Liver (tissue), 9 donors: ENCODE measurements around the gene ELK4. TPM values are rescaled to one million over a fixed set of nuclear protein-coding genes. Genes with fewer than 3 reads are reported as not detected.

Experiments used
- DNase-seq: peaks from one replicate; pipeline ENCODE4 v3.0.0-alpha.2; 2017; ENCODE audit warnings: low spot score
- H3K27ac ChIP-seq, 2 donors: one replicate each; pipeline ENCODE4 v1.7.0; 2013; ENCODE audit warnings: inconsistent platforms in 2 of 2, low read length in 2 of 2, control low read depth in 1 of 2, low read depth in 1 of 2, mild to moderate bottlenecking in 1 of 2
- H3K27me3 ChIP-seq, 4 donors: one replicate each; pipeline versions ENCODE4 v1.6.1 to v1.7.0; 2013; ENCODE audit warnings: low read length in 3 of 4, inconsistent platforms in 1 of 4, mild to moderate bottlenecking in 1 of 4, moderate library complexity in 1 of 4; ENCODE audit not compliant: control insufficient read depth in 4 of 4, insufficient read depth in 4 of 4
- H3K36me3 ChIP-seq, 4 donors: one replicate each; pipeline versions ENCODE4 v1.6.1 to v1.7.0; 2013; ENCODE audit warnings: low read length in 3 of 4, mild to moderate bottlenecking in 3 of 4, low read depth in 1 of 4, moderate library complexity in 1 of 4; ENCODE audit not compliant: control insufficient read depth in 4 of 4, insufficient read depth in 3 of 4
- H3K4me1 ChIP-seq, 4 donors: one replicate each; pipeline versions ENCODE4 v1.6.1 to v1.7.0; 2013; ENCODE audit warnings: low read length in 3 of 4, mild to moderate bottlenecking in 3 of 4, moderate library complexity in 1 of 4; ENCODE audit not compliant: control insufficient read depth in 4 of 4, insufficient read depth in 4 of 4
- H3K4me3 ChIP-seq, 3 donors: one replicate each; pipeline versions ENCODE4 v1.6.1 to v1.7.0; 2013; ENCODE audit warnings: low read length in 3 of 3, control low read depth in 1 of 3, low read depth in 1 of 3, mild to moderate bottlenecking in 1 of 3
- H3K9ac ChIP-seq, 2 donors: one replicate each; pipeline ENCODE4 v1.7.0; 2013; ENCODE audit warnings: low read length in 2 of 2, mild to moderate bottlenecking in 2 of 2, moderate library complexity in 2 of 2, control low read depth in 1 of 2, low read depth in 1 of 2
- H3K9me3 ChIP-seq, 4 donors: one replicate each; pipeline versions ENCODE4 v1.6.1 to v1.7.0; 2013; ENCODE audit warnings: low read length in 3 of 4; ENCODE audit not compliant: control insufficient read depth in 4 of 4
- EGR1 ChIP-seq, 2 donors: IDR thresholded peaks; 2 replicates each; pipeline ENCODE4 v1.6.1; 2016 to 2018; ENCODE audit warnings: antibody characterized with exemption in 2 of 2, low read depth in 2 of 2
- GABPA ChIP-seq, 2 donors: IDR thresholded peaks in 1 of 2; conservative IDR thresholded peaks in 1 of 2; 2 replicates each; pipeline ENCODE4 v1.6.1; 2016; ENCODE audit warnings: antibody characterized with exemption in 2 of 2, mild to moderate bottlenecking in 1 of 2, moderate library complexity in 1 of 2
- HNF4G ChIP-seq: IDR thresholded peaks from 2 replicates; pipeline ENCODE4 v1.6.1; 2016; ENCODE audit warnings: antibody characterized with exemption
- JUND ChIP-seq, 2 donors: IDR thresholded peaks; 2 replicates each; pipeline ENCODE4 v1.6.1; 2016; ENCODE audit warnings: antibody characterized with exemption in 2 of 2
- NR2F2 ChIP-seq: IDR thresholded peaks from 2 replicates; pipeline ENCODE4 v1.6.1; 2016; ENCODE audit warnings: antibody characterized with exemption
- RAD21 ChIP-seq, 2 donors: IDR thresholded peaks; 2 replicates each; pipeline ENCODE4 v1.6.1; 2016; ENCODE audit warnings: antibody characterized with exemption in 2 of 2, mild to moderate bottlenecking in 2 of 2
- RXRA ChIP-seq, 2 donors: IDR thresholded peaks; 2 replicates each; pipeline ENCODE4 v1.6.1; 2017 to 2018; ENCODE audit warnings: antibody characterized with exemption in 2 of 2, mild to moderate bottlenecking in 1 of 2
- SP1 ChIP-seq: IDR thresholded peaks from 2 replicates; pipeline ENCODE4 v1.6.1; 2018; ENCODE audit warnings: antibody characterized with exemption, mild to moderate bottlenecking
- TAF1 ChIP-seq: conservative IDR thresholded peaks from 2 replicates; pipeline ENCODE4 v1.6.1; 2016; ENCODE audit warnings: antibody characterized with exemption, mild to moderate bottlenecking
- YY1 ChIP-seq: IDR thresholded peaks from 2 replicates; pipeline ENCODE4 v1.6.1; 2016; ENCODE audit warnings: antibody characterized with exemption, mild to moderate bottlenecking
- WGBS: extraction: QIAGEN DNeasy Blood & Tissue Kit; methylation state at CpG from one replicate; pipeline ENCODE4 v1.1.7; 2013; 5-methylcytosine and 5-hydroxymethylcytosine counted together
- polyA plus RNA-seq, 2 donors: library from polyadenylated mRNA; stranded (reverse) in 1 of 2; unstranded in 1 of 2; fragments of 200-250 nt in 1 of 2; fragments of >200 nt in 1 of 2; fragmentation: Nextera tagmentation in 1 of 2; extraction: Ambion mirVana in 1 of 2; gene quantifications; one replicate each; pipeline versions ENCODE4 v1.2.1 to v1.2.3, GENCODE V29; 2013 to 2015
- total RNA-seq, 2 donors: library from RNA; depleted of rRNA; stranded (reverse); fragments of >200 nt; gene quantifications; one replicate each; pipeline ENCODE4 v1.2.3, GENCODE V29; 2014
- TF ChIP-seq, protein P1 (sequence below): IDR thresholded peaks from 2 replicates; pipeline ENCODE4 v1.6.1; 2016; ENCODE audit warnings: antibody characterized with exemption
- TF ChIP-seq, protein P2 (sequence below): IDR thresholded peaks from 2 replicates; pipeline ENCODE4 v1.6.1; 2016; ENCODE audit warnings: antibody characterized with exemption
- TF ChIP-seq, protein P3 (sequence below): fragments of 150-350 bp; IDR thresholded peaks from 2 replicates; pipeline ENCODE4 v1.5.1; 2017; ENCODE audit warnings: improper control_type of control experiment, low read depth, low read length; ENCODE audit not compliant: missing input control
- donor health status: healthy.
- donor health status: healthy.
- donor health status: healthy.
- donor health status: healthy.
- donor health status: healthy.

The ELK4 gene
- total and polyA plus RNA-seq, 4 donors = 3.5 to 20.2 (median 6.9) TPM

DNA sequence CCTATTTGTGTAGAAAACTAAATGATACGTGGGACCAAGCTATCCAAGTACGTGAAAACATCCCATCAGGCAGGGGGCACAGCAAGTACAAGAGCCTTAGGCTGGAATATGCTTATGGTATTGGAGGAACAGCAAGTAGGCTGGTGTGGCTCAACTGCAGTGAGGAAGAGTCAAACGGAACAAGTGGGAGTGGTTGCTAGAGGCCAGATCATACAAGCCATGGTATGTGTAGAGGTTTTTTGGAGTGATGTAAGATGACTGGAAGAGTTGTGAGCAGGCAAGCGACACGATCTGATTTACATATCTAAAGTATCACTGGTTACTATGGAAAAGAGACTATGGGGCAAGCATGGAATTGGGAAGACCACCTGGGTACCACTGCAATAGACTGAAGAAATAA is 27.8 kb downstream of the ELK4 start:
- 97% methylated on average over 5 of the region's 5 CpGs for WGBS
- Histone ChIP-seq H3K36me3 (peaks cover 0 to 3% (median under 1%) of the 10 kb centered on the region in 4 donors), H3K9ac (no peak overlapping the region), H3K4me1 (peaks cover 3 to 27% (median 16%) of the 10 kb centered on the region in 4 donors), H3K4me3 (no peak overlapping the region), H3K27ac (no peak overlapping the region), H3K27me3 (no peaks in the 10 kb centered on the region), H3K9me3 (no peaks in the 10 kb centered on the region)
- TF ChIP-seq RAD21 (IDR thresholded peaks at IDR 0.05) (no peak), NR2F2 (no peak), HNF4G (no peak), YY1 (no peak), TAF1 (no peak), JUND (IDR thresholded peaks at IDR 0.05) (no peak), RXRA (IDR thresholded peaks at IDR 0.05) (no peak), EGR1 (IDR thresholded peaks at IDR 0.05; ENCODE audit: low read depth in 2 of 2) (no peak), SP1 (no peak), GABPA (IDR thresholded peaks at IDR 0.05 in 1 of 2, conservative IDR thresholded peaks at IDR 0.05 in 1 of 2) (no peak)
- TF ChIP-seq, protein P1, sequence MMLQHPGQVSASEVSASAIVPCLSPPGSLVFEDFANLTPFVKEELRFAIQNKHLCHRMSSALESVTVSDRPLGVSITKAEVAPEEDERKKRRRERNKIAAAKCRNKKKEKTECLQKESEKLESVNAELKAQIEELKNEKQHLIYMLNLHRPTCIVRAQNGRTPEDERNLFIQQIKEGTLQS = no peak
- TF ChIP-seq, protein P2, sequence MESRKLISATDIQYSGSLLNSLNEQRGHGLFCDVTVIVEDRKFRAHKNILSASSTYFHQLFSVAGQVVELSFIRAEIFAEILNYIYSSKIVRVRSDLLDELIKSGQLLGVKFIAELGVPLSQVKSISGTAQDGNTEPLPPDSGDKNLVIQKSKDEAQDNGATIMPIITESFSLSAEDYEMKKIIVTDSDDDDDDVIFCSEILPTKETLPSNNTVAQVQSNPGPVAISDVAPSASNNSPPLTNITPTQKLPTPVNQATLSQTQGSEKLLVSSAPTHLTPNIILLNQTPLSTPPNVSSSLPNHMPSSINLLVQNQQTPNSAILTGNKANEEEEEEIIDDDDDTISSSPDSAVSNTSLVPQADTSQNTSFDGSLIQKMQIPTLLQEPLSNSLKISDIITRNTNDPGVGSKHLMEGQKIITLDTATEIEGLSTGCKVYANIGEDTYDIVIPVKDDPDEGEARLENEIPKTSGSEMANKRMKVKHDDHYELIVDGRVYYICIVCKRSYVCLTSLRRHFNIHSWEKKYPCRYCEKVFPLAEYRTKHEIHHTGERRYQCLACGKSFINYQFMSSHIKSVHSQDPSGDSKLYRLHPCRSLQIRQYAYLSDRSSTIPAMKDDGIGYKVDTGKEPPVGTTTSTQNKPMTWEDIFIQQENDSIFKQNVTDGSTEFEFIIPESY = no peak
- DNase-seq = no peak

DNA sequence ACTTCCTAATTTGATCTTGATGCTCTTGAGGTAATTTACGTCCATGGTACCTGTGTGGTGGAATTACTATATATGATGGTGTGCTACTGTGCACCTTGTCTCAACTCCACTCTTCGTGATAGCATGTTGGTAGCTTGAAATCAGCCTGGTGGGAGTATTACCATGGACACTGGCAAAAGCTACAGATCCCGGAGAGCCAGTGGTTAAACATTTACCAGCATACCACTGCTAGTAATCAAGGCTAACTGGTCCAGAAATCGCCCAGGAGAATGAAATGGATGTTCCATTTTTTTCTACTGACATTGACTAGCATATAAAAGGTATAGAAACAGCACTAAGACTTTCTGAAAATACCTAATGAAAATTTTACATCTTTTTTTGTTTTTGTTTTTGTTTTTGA is 30.6 kb downstream of the ELK4 start:
- H3K9me3 ChIP-seq = no peaks in the 10 kb centered on the region
- no peaks in the 10 kb centered on the region for H3K27me3 ChIP-seq
- no peak for DNase-seq
- H3K9ac ChIP-seq = no peak overlapping the region
- no peak overlapping the region for H3K4me3 ChIP-seq
- TF ChIP-seq, protein P2 = no peak
- TF ChIP-seq YY1 (no peak), RAD21 (IDR thresholded peaks at IDR 0.05) (peak in 1 of 2 donors; percentile 13), TAF1 (no peak)
- TF ChIP-seq, protein P3, sequence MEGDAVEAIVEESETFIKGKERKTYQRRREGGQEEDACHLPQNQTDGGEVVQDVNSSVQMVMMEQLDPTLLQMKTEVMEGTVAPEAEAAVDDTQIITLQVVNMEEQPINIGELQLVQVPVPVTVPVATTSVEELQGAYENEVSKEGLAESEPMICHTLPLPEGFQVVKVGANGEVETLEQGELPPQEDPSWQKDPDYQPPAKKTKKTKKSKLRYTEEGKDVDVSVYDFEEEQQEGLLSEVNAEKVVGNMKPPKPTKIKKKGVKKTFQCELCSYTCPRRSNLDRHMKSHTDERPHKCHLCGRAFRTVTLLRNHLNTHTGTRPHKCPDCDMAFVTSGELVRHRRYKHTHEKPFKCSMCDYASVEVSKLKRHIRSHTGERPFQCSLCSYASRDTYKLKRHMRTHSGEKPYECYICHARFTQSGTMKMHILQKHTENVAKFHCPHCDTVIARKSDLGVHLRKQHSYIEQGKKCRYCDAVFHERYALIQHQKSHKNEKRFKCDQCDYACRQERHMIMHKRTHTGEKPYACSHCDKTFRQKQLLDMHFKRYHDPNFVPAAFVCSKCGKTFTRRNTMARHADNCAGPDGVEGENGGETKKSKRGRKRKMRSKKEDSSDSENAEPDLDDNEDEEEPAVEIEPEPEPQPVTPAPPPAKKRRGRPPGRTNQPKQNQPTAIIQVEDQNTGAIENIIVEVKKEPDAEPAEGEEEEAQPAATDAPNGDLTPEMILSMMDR = no peak
- H3K4me1 ChIP-seq = peaks cover 0 to 23% (median 16%) of the 10 kb centered on the region in 4 donors
- no peak overlapping the region for H3K27ac ChIP-seq
- WGBS = 45% methylated on average over 4 of the region's 4 CpGs
- peaks cover 0 to 4% (median 3%) of the 10 kb centered on the region in 4 donors for H3K36me3 ChIP-seq
